Activated CD4-positive, alpha-beta T cell treated with anti-CD3 and anti-CD28 coated beads for 36 hours (primary cell): ENCODE measurements around the gene FNBP1L. TPM values are rescaled to one million over a fixed set of nuclear protein-coding genes. Genes with fewer than 3 reads are reported as not detected.
A peak's percentile ranks its signal among the peaks of the same experiment; 100 is the strongest.
"Not testable (repeated sequence)": the region's sequence is repeated elsewhere in the genome, so short reads cannot be mapped to it uniquely, and the experiment has no call there.

Experiments used
- ATAC-seq: fragments of 200-7000 bp; cut with Tn5 transposase; one replicate; pipeline ENCODE4 v1.10.0; 2021; ENCODE audit warnings: mild to moderate bottlenecking, moderate library complexity
- CTCF ChIA-PET: fragments of 350-600 bp; sonication (Branson Sonifier 250); formaldehyde crosslinking; loops from one replicate; lab custom pipeline; 2021; ENCODE audit warnings: antibody characterized with exemption; lab: Charles Lee
- POLR2A ChIA-PET: fragments of 350-600 bp; sonication (Branson Sonifier 250); formaldehyde crosslinking; loops from one replicate; lab custom pipeline; 2021; ENCODE audit warnings: antibody characterized with exemption, inconsistent platforms; lab: Charles Lee
- DNase-seq: peaks from one replicate; pipeline ENCODE4 v3.0.0-alpha.2; 2020
- H3K27ac Mint-ChIP-seq: one replicate; pipeline ENCODE4 v1.8.0; 2021; ENCODE audit warnings: mixed read lengths
- H3K27me3 Mint-ChIP-seq: one replicate; pipeline ENCODE4 v1.8.0; 2021; ENCODE audit warnings: mixed read lengths
- H3K36me3 Mint-ChIP-seq: one replicate; pipeline ENCODE4 v1.8.0; 2021; ENCODE audit warnings: low read depth, mixed read lengths
- H3K4me1 Mint-ChIP-seq: one replicate; pipeline ENCODE4 v1.8.0; 2021; ENCODE audit warnings: mixed read lengths
- H3K4me3 Mint-ChIP-seq: one replicate; pipeline ENCODE4 v1.8.0; 2021; ENCODE audit warnings: mild to moderate bottlenecking, moderate library complexity, mixed read lengths
- H3K9me3 Mint-ChIP-seq: one replicate; pipeline ENCODE4 v1.8.0; 2021; ENCODE audit warnings: low read depth, mixed read lengths
- intact Hi-C, 2 experiments: fragments of 100-400 bp; cut with DNase I in 1 of 2; cut with micrococcal nuclease in 1 of 2; formaldehyde crosslinking; loops; one replicate each; pipeline versions ENCODE4 v1.14.2 to v1.15.1; 2022 to 2024; cut with DNase I, micrococcal nuclease
- total RNA-seq, 2 experiments: library from RNA; stranded (reverse); gene quantifications; one replicate each; pipeline ENCODE4 v1.2.3, GENCODE V29; 2021

FNBP1L gene
- total RNA-seq, 2 experiments from 2014 or later, result 1.2 to 1.4 TPM

- no peaks in the 10 kb centered on the region for H3K9me3 Mint-ChIP-seq
- peaks cover under 1% of the 10 kb centered on the region for H3K4me1 Mint-ChIP-seq
- H3K27me3 Mint-ChIP-seq, result no peaks in the 10 kb centered on the region
- no peak overlapping the region for H3K27ac Mint-ChIP-seq
- intact Hi-C loops, result no loop called here
- no peak overlapping the region for H3K4me3 Mint-ChIP-seq
- POLR2A ChIA-PET, result no interaction called here
- CTCF ChIA-PET, result interaction anchor here (0.7 kb wide), 1 partner anchor 161 kb away, joined by 4 read pairs; no protein-coding TSS in a partner anchor
- no peaks in the 10 kb centered on the region for H3K36me3 Mint-ChIP-seq
- DNase-seq (no peak), ATAC-seq (no peak)
Measured at GRCh38 chr1:93532780-93533378, 85.0 kb downstream of the FNBP1L start.

DNA sequence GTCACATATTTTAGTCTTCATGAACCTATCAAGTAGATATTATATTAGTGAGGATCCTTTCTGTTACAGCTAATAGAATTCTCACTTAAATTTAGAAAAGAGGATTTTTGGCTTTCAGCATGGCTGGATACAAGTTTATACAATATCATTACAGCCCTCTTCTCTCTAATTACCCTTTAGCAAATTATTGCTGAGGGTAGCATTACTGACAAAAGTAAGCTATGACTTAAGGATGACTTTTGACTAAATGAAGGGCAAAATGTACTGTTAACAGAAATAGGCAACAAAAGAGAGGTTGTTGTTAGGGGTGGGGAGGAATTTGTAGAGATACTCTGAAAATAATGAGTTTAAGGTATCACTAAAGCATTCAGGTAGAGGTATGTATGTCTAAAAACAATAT lies 85.8 kb downstream of the FNBP1L start:
- ChIA-PET POLR2A (no interaction called here), CTCF (interaction anchor here (0.7 to 1.1 kb wide), 2 partner anchors 97 to 162 kb away, joined by 3 to 4 read pairs; no protein-coding TSS in a partner anchor)
- Mint-ChIP-seq H3K4me1 (peaks cover 6% of the 10 kb centered on the region), H3K36me3 (no peaks in the 10 kb centered on the region), H3K9me3 (no peaks in the 10 kb centered on the region), H3K4me3 (no peak overlapping the region), H3K27ac (no peak overlapping the region), H3K27me3 (no peaks in the 10 kb centered on the region)
- intact Hi-C loops, result no loop called here
- no peak for DNase-seq
- ATAC-seq, result no peak

DNA sequence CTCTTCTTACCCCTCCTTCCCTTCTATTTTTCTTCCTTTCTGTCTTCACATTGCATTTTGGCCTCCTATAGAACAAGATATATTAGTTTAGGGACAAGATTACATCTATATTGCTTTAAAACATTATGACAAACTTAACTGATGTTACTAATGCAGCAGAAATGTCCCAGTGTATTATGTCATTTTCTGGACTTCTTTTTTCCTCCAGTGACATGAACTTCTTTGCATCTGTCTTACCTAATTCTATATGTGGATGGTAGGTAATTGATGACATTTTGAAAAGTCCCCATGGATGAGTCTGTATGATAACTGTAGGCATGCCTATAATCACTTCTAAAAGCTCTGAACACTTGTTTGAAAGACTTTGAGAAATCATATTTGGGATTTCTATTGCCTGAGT lies 89.5 kb downstream of the FNBP1L start:
- POLR2A ChIA-PET, result interaction anchor here (0.6 kb wide), 1 partner anchor 8 kb away, joined by 3 read pairs; no protein-coding TSS in a partner anchor
- Mint-ChIP-seq H3K4me3 (no peak overlapping the region), H3K27me3 (no peaks in the 10 kb centered on the region), H3K9me3 (no peaks in the 10 kb centered on the region), H3K27ac (no peak overlapping the region), H3K4me1 (peaks cover 6% of the 10 kb centered on the region), H3K36me3 (no peaks in the 10 kb centered on the region)
- DNase-seq (no peak), ATAC-seq (no peak)
- intact Hi-C loops, result no loop called here
- CTCF ChIA-PET, result interaction anchor here (0.5 to 2.0 kb wide), 2 partner anchors 10 to 427 kb away, joined by 3 to 7 read pairs; no protein-coding TSS in a partner anchor

- peaks cover 6% of the 10 kb centered on the region for H3K4me1 Mint-ChIP-seq
- H3K4me3 Mint-ChIP-seq, result no peak overlapping the region
- ATAC-seq (peak; percentile 83), DNase-seq (no peak)
- H3K36me3 Mint-ChIP-seq, result no peaks in the 10 kb centered on the region
- CTCF ChIA-PET, result interaction anchor here (0.5 to 2.0 kb wide), 2 partner anchors 11 to 427 kb away, joined by 3 to 7 read pairs; no protein-coding TSS in a partner anchor
- H3K27ac Mint-ChIP-seq, result no peak overlapping the region
- POLR2A ChIA-PET, result no interaction called here
- no peaks in the 10 kb centered on the region for H3K9me3 Mint-ChIP-seq
- intact Hi-C loops, result loop anchor here in 1 of 2 experiments (2.0 kb wide), 1 partner anchor 71 kb away; no protein-coding TSS in a partner anchor
- H3K27me3 Mint-ChIP-seq, result no peaks in the 10 kb centered on the region
Measured at GRCh38 chr1:93537924-93538323, 90.0 kb downstream of the FNBP1L start.

- POLR2A ChIA-PET, result no interaction called here
Measured at GRCh38 chr1:93541045-93541444, 93.1 kb downstream of the FNBP1L start.

GRCh38 chr1:93542398-93542797 lies 94.5 kb downstream of the FNBP1L start:
- Mint-ChIP-seq H3K9me3 (no peaks in the 10 kb centered on the region), H3K4me1 (peaks cover 6% of the 10 kb centered on the region)
- ATAC-seq, result no peak

More at GRCh38 chr1:93541045-93541444, 93.1 kb downstream of the FNBP1L start:
- H3K27ac Mint-ChIP-seq, result no peak overlapping the region
- H3K27me3 Mint-ChIP-seq, result no peaks in the 10 kb centered on the region
- H3K4me3 Mint-ChIP-seq, result no peak overlapping the region
- DNase-seq (no peak), ATAC-seq (no peak)
- peaks cover 6% of the 10 kb centered on the region for H3K4me1 Mint-ChIP-seq
- H3K9me3 Mint-ChIP-seq, result no peaks in the 10 kb centered on the region
- no peaks in the 10 kb centered on the region for H3K36me3 Mint-ChIP-seq
- intact Hi-C loops, result no loop called here
- CTCF ChIA-PET, result interaction anchor here (0.6 kb wide), 1 partner anchor 177 kb away, joined by 4 read pairs; no protein-coding TSS in a partner anchor

DNA sequence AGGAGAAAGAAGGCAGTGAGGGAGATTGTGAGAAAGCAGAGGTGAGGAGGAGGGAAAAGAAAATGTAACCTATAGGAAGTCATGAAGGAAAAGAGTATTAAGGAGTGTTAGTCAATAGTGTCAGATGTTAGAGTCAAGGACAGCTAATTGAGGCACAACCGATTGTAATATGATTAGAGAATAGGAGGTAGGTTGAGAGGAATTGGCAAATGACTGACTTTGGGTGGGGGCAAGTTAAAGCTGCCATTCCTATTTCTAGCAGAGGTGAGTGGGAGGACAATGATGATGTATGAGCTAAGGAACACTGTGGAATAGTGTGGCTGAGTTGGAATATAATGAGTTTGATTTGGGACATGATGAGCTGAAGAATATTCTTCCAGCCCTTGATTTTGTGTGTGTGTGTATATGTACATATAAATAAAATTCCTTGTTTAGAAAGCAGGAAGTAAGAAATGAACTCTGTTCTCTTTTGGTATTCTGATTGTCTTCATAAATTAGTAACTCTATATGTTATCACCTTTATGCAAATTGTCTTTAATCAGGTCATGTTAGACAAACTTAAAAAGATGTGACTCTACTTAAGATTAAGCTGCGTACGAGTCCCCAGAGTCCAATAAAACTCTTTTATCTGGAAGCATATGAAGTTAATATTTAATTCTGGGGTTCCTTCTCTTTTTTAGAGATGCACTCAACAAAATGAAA lies 98.4 kb downstream of the FNBP1L start:
- Mint-ChIP-seq H3K4me3 (no peak overlapping the region), H3K4me1 (no peaks in the 10 kb centered on the region), H3K36me3 (no peaks in the 10 kb centered on the region), H3K9me3 (no peaks in the 10 kb centered on the region), H3K27me3 (no peaks in the 10 kb centered on the region), H3K27ac (no peak overlapping the region)
- CTCF ChIA-PET, result no interaction called here
- intact Hi-C loops, result no loop called here
- DNase-seq (no peak), ATAC-seq (no peak)
- POLR2A ChIA-PET, result no interaction called here

More at GRCh38 chr1:93542398-93542797, 94.5 kb downstream of the FNBP1L start:
- ChIA-PET CTCF (interaction anchor here (0.8 kb wide), 1 partner anchor 271 kb away, joined by 3 read pairs; no protein-coding TSS in a partner anchor), POLR2A (interaction anchor here (0.8 kb wide), 1 partner anchor 97 kb away, joined by 3 read pairs; no protein-coding TSS in a partner anchor)
- no peak overlapping the region for H3K4me3 Mint-ChIP-seq
- intact Hi-C loops, result no loop called here
- no peaks in the 10 kb centered on the region for H3K27me3 Mint-ChIP-seq
- DNase-seq, result no peak
- H3K27ac Mint-ChIP-seq, result no peak overlapping the region
- no peaks in the 10 kb centered on the region for H3K36me3 Mint-ChIP-seq

- Mint-ChIP-seq H3K27ac (no peak overlapping the region), H3K4me3 (no peak overlapping the region), H3K9me3 (no peaks in the 10 kb centered on the region), H3K36me3 (no peaks in the 10 kb centered on the region), H3K27me3 (no peaks in the 10 kb centered on the region), H3K4me1 (peaks cover 6% of the 10 kb centered on the region)
- DNase-seq (no peak), ATAC-seq (no peak)
- ChIA-PET CTCF (no interaction called here), POLR2A (no interaction called here)
- intact Hi-C loops, result no loop called here
Measured at GRCh38 chr1:93549131-93549530, 101.2 kb downstream of the FNBP1L start.

- intact Hi-C loops, result no loop called here
- Mint-ChIP-seq H3K4me3 (no peak overlapping the region), H3K36me3 (no peaks in the 10 kb centered on the region), H3K4me1 (peaks cover 12% of the 10 kb centered on the region), H3K27ac (no peak overlapping the region), H3K27me3 (no peaks in the 10 kb centered on the region), H3K9me3 (no peaks in the 10 kb centered on the region)
- POLR2A ChIA-PET, result no interaction called here
- CTCF ChIA-PET, result no interaction called here
- ATAC-seq (no peak), DNase-seq (no peak)
Measured at GRCh38 chr1:93549811-93550210, 101.9 kb downstream of the FNBP1L start.

- Mint-ChIP-seq H3K36me3 (no peaks in the 10 kb centered on the region), H3K27ac (no peak overlapping the region), H3K4me3 (no peak overlapping the region), H3K4me1 (peaks cover 19% of the 10 kb centered on the region), H3K9me3 (no peaks in the 10 kb centered on the region), H3K27me3 (no peaks in the 10 kb centered on the region)
- DNase-seq, result no peak
- POLR2A ChIA-PET, result no interaction called here
- intact Hi-C loops, result no loop called here
- ATAC-seq, result no peak
- CTCF ChIA-PET, result interaction anchor here (1.4 kb wide), 2 partner anchors 9 to 13 kb away, joined by 3 to 4 read pairs; no protein-coding TSS in a partner anchor
Measured at GRCh38 chr1:93552741-93553455, 105.0 kb downstream of the FNBP1L start.

DNA sequence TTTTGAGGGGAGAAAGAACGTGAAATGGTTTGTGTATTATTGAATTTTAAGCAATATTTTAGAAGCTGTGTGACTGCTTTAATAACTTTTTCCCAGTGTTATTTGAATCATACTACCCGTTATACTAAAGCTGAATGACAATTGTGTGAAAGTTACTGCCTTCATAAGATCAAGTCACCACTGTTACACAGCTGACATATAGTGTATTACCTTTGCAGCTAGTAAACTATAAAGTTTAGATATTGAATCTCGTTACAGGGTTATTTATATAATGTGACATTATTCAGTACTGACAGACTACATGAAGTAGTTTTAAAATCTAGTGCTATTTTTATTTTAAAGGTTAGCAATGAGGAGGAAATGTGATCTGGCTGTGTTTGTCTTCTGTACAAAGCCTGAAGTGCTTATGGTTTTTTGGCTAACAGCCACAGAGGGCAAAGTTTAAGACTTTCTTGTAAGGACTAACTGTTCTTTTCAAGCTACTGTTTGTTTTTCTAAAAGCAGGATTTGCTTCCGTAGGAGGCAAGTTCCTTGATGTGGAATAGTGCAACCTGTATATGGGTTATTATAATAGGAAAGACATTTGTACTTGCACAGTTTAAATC lies 106.1 kb downstream of the FNBP1L start:
- H3K4me3 Mint-ChIP-seq, intact Hi-C loops, DNase-seq, ATAC-seq, H3K9me3 Mint-ChIP-seq, H3K27me3 Mint-ChIP-seq, H3K36me3 Mint-ChIP-seq, H3K27ac Mint-ChIP-seq, POLR2A ChIA-PET: not testable (repeated sequence)
- peaks cover 20% of the 10 kb centered on the region for H3K4me1 Mint-ChIP-seq
- CTCF ChIA-PET, result interaction anchor here (1.5 kb wide), 1 partner anchor 75 kb away, joined by 3 read pairs; no protein-coding TSS in a partner anchor
